ENCODE measurements around the gene CNTNAP5. TPM values are rescaled to one million over a fixed set of nuclear protein-coding genes. Genes with fewer than 3 reads are reported as not detected.

The CNTNAP5 gene
- total RNA-seq, 1 donor = not detected

GRCh38 chr2:124136110-124136509, 111.0 kb downstream of the CNTNAP5 start:
- H3K4me3 ChIP-seq (ENCODE audit: low read depth, low read length) = no peak overlapping the region
- TF ChIP-seq, protein P1, sequence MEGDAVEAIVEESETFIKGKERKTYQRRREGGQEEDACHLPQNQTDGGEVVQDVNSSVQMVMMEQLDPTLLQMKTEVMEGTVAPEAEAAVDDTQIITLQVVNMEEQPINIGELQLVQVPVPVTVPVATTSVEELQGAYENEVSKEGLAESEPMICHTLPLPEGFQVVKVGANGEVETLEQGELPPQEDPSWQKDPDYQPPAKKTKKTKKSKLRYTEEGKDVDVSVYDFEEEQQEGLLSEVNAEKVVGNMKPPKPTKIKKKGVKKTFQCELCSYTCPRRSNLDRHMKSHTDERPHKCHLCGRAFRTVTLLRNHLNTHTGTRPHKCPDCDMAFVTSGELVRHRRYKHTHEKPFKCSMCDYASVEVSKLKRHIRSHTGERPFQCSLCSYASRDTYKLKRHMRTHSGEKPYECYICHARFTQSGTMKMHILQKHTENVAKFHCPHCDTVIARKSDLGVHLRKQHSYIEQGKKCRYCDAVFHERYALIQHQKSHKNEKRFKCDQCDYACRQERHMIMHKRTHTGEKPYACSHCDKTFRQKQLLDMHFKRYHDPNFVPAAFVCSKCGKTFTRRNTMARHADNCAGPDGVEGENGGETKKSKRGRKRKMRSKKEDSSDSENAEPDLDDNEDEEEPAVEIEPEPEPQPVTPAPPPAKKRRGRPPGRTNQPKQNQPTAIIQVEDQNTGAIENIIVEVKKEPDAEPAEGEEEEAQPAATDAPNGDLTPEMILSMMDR (IDR thresholded peaks at IDR 0.05; ENCODE audit: insufficient read depth, low read depth, low read length) = no peak
- DNase-seq (ENCODE audit: low read depth) = no peak

DNA sequence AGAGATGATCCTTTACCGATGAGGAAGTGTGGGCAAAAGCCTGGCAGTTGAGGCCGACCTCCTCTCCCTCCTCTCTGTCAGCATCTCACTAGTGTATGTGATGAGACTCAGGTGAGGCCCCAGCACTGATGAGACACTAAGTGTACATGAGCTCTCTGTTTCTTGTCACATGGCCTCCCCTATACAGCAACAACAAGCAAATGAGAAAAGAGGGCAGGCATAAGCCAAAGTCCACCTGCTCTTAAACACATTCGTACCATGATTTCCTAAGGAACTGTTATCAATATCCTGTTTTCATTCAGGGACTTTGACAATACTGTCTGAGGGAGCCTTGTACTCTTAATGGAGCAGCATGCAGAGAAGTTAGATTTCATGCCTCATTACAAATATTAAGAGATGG, 113.0 kb downstream of the CNTNAP5 start:
- TF ChIP-seq, protein P1 (IDR thresholded peaks at IDR 0.05; ENCODE audit: insufficient read depth, low read depth, low read length) = no peak
- no peak overlapping the region for H3K4me3 ChIP-seq (ENCODE audit: low read depth, low read length)
- DNase-seq (ENCODE audit: low read depth) = no peak

DNA sequence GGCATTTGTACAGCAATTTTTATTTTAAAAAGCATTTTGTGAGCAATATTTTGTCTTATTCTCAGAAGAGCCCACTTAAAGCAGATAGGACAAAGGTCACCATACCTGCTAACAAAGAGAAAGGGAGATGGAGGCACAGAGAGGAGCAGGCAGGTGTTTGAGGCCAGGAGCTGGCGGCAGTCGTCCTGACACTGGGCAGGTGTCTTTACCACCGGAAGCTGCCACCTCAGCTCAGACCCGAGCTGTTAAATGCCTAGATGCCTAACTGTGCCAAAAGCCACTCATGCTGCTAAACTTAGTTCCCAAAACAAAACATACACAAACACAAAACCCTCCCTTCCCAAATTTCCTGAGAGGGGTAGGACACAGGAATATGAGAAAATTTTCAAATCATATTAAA, 120.9 kb downstream of the CNTNAP5 start:
- TF ChIP-seq, protein P1 (IDR thresholded peaks at IDR 0.05; ENCODE audit: insufficient read depth, low read depth, low read length) = no peak
- no peak for DNase-seq (ENCODE audit: low read depth)

GRCh38 chr2:124147552-124147951, 122.5 kb downstream of the CNTNAP5 start:
- no peak overlapping the region for H3K4me3 ChIP-seq (ENCODE audit: low read depth, low read length)
- no peak for DNase-seq (ENCODE audit: low read depth)
- TF ChIP-seq, protein P1 (IDR thresholded peaks at IDR 0.05; ENCODE audit: insufficient read depth, low read depth, low read length) = no peak

More for the DNA sequence above, 120.9 kb downstream of the CNTNAP5 start:
- no peak overlapping the region for H3K4me3 ChIP-seq (ENCODE audit: low read depth, low read length)

GRCh38 chr2:124149571-124149970, 124.5 kb downstream of the CNTNAP5 start:
- H3K4me3 ChIP-seq (ENCODE audit: low read depth, low read length) = no peak overlapping the region
- TF ChIP-seq, protein P1 (IDR thresholded peaks at IDR 0.05; ENCODE audit: insufficient read depth, low read depth, low read length) = no peak
- DNase-seq (ENCODE audit: low read depth) = no peak

- H3K4me3 ChIP-seq (ENCODE audit: low read depth, low read length) = no peak overlapping the region
- DNase-seq (ENCODE audit: low read depth) = no peak
- TF ChIP-seq, protein P1 (IDR thresholded peaks at IDR 0.05; ENCODE audit: insufficient read depth, low read depth, low read length) = no peak
These were observed 126.6 kb downstream of the CNTNAP5 start for GRCh38 chr2:124151691-124152090.

DNA sequence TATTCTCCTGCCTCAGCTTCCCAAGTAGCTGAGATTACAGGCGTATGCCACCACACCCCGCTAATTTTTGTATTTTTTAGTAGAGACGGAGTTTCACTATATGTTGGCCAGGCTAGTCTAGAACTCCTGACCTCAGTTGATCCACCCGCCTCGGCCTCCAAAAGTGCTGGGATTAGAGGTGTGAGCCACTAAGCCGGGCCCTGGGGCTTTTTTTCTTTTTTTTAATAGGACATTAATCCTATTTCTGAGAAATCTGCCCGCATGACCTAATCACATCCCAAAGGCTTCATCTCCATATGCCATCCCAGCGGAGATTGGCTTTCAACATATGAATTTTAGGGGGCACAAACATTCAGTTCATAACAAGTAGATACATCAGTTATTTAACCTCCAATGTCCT, 128.6 kb downstream of the CNTNAP5 start:
- H3K4me3 ChIP-seq (ENCODE audit: low read depth, low read length) = no peak overlapping the region
- no peak for DNase-seq (ENCODE audit: low read depth)
- TF ChIP-seq, protein P1 (IDR thresholded peaks at IDR 0.05; ENCODE audit: insufficient read depth, low read depth, low read length) = no peak
